GM21381 (cell line): ENCODE measurements around the gene TBCD.

Experiments
- ATAC-seq: cut with Tn5 transposase; IDR thresholded peaks from one replicate; pipeline ENCODE4 v1.9.1; 2021; ENCODE audit warnings: mild to moderate bottlenecking, moderate library complexity; ENCODE audit not compliant: unreplicated experiment

The TBCD gene

GRCh38 chr17:82918508-82918907 is 166.6 kb downstream of the TBCD start:
- ATAC-seq, result no peak

DNA sequence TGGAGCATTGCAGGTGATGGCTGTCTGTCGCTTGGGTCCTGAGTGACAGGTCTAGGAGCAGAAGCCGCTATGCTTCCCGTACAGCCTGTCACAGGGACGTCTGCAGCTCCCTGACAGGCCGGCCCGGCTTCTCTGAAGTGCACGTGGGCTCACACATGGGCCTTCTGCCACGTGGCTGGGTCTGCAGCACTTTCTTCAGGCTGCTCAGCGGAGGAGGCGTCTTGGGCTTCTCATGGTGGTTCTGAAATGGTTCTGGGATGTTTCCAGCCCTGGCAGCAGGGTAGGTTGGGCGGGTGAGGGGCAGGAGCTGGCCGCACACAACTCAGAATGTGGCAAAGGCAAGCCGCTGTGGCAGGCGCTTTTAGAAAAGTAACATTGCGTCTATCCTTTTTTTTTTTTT is 168.3 kb downstream of the TBCD start:
- no peak for ATAC-seq

- no peak for ATAC-seq
Observed at GRCh38 chr17:82920715-82921114, 168.8 kb downstream of the TBCD start.

DNA sequence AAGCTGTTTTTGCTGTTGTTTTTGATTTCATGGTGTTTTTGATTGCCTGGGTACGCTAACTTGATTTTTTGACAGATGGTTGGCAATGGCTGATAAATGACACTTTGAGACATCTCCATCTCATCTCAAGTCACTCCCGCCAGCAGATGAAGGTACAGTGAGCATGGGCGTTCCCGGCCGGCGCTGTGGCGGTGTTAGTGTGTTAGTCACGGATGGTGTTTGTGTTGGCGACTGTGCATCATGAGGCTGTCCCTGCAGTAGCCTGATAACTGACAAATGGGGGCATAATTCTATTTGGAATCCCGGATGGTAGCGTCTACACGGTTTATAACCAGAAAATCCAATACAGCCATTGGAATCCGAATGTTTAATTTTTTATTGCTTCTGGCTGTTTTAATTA is 169.6 kb downstream of the TBCD start:
- no peak for ATAC-seq

DNA sequence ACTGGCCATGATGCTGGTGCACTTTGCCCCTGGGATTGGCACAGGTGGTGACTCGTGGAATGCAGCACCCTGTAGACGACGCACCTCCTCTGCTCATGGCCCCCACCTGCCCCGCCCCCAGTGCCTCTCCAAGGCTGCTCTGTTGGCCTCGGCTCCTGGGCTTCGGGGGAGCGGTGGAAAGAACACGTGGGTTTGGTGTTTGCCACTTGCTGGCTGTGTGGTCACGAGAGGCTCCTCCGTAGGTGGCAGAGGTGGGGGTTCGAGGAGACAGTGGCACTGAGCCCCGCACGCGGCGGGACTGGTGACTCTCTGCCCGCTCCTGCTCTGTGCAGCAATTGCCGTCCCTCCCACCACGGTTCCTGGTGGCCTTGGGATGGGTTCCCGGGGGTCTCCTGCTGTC is 170.8 kb downstream of the TBCD start:
- no peak for ATAC-seq

DNA sequence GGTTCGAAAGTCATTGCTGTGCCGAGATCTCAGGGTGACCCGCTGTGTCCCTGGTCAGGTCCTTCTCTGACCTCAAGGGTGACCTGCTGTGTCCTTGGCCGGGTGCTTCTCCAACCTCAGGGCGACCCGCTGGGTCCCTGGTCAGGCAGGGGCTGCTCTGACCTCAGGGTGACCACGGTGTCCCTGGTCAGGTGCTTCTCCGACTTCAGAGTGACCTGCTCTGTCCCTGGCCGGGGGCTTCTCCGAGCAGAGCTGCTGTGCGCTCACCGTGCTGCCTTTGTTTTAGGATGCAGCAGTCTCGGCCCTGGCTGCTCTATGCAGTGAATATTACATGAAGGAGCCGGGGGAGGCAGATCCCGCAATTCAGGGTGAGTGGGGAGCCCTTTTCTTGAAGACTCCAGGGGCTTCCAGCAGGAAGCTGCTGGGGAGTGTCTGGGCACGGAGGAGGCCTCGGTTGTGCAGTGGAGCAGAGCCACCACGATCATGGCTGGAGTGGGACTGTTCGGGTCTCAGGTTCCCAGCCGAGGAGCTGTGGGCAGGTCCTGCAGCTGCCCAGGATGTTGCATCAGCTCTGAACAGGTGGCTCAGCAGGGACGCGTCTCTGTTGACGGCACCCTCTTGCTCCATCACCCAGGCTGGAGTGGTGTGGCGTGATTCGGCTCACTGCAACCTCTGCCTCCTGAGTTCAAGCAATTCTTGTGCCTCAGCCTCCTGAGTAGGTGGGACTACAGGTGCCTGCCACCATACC is 171.7 kb downstream of the TBCD start:
- no peak for ATAC-seq

GRCh38 chr17:82924214-82924613 is 172.3 kb downstream of the TBCD start:
- ATAC-seq, result no peak

GRCh38 chr17:82924812-82925211 is 172.9 kb downstream of the TBCD start:
- no peak for ATAC-seq

DNA sequence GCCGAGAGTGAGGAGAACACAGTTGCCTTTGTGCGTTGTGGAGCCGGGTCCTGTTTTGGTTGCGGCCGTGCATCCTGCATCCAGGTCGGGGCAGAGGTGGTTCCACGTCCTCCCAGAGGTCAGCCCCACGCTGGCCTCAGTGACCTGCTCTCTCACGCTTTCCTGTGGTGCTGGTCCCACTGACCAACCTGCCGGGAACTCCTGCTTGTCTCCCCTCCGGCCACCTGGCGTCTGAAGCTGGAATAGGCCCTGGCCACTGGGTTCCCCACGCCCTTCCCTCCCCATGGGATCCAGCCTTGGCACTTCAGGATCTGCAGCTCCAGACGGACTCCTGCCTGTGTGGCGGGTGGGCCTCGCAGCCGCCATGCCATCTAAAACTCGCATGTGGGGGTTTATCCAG is 173.5 kb downstream of the TBCD start:
- ATAC-seq, result no peak

DNA sequence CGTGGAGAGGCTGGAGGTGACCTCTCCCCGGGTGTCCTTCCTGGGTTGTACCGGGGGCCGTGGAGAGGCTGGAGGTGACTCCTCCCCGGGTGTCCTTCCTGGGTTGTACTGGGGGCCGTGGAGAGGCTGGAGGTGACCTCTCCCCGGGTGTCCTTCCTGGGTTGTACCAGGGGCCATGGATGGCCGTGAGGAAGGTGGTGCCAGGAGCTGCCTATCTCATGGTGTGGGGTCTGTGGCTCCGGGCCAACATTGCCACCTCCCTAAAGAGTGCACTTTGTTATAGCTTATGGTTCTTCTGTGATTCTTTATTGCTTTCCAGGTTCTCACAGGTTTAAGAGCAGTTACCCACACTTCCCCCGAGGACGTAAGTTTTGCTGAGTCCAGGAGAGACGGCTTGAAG is 174.2 kb downstream of the TBCD start:
- no peak for ATAC-seq

GRCh38 chr17:82926716-82927115 is 174.9 kb downstream of the TBCD start:
- no peak for ATAC-seq

GRCh38 chr17:82927311-82927660 is 175.4 kb downstream of the TBCD start:
- ATAC-seq, result no peak

DNA sequence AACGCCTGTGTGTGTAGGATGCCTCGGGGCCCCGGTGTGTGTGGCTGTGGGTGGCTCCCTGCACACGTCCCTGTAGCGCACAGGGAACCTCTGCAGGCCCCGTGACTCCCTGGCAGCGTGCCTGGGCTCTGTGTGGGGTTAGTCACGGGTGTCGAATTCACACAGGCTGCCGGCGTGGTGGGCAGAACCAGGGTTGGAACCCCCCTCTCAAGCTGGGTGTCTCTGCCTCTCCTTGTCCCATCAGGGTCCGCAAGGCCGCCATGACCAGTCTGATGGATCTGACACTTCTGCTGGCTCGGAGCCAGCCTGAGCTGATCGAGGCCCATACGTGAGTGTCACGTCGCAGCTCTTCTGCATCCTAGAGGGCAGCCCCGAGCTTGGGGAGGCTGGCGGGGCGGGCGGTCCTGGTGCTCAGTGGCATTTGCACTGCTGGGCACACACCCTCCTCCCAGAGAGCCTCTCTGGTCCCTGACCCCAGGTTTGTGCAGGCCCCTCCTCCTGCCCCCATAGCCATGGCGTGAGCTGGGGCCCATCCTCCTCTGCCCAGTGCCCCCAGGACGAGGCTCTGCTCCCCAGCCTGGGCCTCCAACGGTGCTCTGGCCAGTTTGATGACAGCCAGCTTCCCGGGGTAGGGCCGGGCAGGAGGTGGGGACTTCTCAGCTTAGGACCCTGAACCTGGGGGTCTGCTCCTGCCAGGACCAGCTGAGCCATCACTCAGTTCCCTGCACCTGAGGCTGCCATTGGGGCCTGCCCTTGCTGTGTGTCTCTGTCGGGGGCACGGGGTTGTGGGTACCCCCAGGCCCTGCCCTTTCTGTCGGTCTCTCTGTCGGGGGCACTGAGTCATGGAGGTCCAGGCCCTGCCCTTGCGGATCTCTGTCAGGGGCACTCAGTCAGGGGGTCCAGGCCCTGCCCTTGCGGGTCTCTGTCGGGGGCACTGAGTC is 176.1 kb downstream of the TBCD start:
- no peak for ATAC-seq

GRCh38 chr17:82929011-82929622 is 177.3 kb downstream of the TBCD start:
- ATAC-seq, result no peak

DNA sequence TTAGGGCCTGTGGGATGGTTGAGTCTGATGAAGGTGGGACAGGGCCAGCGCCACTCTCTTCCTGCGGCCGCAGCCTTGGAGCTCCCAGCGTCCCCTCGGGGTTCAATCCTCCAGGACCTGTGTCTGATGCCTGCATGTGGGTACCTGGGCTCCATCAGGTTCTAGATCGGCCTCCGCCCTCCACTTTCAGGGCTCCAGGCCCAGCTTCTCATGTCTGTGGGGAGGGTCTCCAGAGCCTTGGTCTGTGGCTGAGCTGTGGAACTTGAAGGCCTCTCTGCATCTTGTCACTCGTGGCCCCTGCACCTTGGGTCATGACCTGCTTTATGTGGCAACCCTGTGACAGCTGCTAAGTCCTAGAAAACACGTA is 177.8 kb downstream of the TBCD start:
- ATAC-seq, result no peak

DNA sequence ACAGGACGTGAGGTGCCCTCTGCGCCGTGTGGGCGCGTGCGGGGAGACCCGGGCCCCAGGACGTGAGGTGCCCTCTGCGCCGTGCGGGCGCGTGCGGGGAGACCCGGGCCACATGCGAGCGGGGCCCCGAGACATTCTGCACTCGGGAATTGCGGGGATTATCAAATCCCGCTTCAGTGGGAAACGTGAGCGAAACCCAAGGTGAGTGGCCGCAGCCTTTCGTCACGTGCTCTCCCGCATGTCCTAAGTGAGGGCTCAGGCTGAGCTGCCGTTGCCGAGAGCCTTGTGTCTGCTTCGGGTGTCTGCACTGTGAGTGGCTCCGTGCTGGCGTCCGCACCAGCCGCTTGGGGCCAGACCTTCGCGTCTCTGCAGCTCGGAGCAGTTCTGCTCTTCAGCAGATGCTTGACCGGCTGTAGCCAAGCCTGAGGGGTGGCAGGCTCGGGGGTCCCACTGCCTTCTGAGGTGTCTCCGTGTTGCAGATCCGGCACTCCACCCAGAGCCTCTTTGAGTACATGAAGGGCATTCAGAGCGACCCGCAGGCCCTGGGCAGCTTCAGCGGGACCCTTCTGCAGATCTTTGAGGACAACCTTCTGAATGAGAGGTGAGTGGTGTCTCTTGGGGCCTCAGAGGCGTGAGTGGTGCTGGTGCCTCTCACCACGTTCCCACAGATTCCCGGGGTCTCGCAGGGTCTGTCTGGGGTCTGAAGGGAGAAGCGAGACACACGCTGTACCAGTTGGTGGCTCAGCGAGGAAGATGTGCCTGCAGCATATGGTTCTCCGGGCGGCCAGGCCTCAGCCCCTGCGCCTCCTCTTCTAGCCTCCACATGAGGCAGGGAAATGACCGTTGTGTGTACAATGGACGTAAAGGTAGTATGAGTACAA is 178.4 kb downstream of the TBCD start:
- no peak for ATAC-seq

- no peak for ATAC-seq
Observed at GRCh38 chr17:82930924-82931698, 179.2 kb downstream of the TBCD start.

DNA sequence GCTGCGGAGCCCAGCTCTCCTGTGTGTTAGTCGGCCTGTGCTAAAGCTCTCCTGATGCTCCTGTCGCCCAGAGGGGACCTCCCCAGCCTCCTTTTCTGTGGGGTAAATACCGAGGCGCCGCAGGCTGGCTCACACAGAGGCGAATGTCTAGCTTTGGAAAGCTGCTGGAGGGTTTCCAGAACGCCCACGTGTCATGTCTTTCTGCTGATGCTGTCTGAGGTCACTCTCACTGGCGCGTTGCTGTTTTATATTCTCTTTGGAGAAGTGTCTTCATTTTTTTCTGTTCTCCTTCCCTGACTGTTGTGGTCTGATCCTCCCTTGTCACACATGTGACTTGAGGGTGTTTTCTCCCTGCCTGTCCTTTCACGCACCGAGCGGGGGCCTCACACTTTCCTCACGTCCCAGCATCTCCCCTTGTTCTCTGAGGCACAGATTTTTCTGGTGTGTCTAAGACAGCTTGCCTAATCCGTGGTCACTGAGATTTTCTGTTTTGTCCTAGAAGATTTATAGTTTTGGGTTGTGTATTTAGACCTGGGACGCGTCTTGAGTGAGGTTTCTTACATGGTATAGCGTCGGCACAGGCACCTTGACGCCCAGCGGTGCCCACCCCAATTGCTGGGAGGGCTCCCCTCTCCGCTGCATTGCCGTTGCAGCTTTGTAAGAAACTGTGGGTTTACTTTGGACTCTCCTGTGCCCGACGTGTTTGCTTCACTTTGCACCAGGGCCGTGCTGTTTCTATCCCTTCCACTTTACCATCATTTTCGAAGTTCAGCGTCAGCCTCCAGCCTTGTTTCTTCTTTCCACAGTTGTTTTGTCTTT is 180.0 kb downstream of the TBCD start:
- ATAC-seq, result no peak
